Measurements from ENCODE around the gene STMN3. TPM values are rescaled to one million over a fixed set of nuclear protein-coding genes. Genes with fewer than 3 reads are reported as not detected.

STMN3 gene
- total and polyA plus RNA-seq, 2 experiments from 2014 or later: 18.6 to 37.6 TPM

- 75 to 79% methylated on average over 8 of the region's 8 CpGs for WGBS, 2 experiments (ENCODE audit: low coverage in 1 of 2, low lambda C conversion rate in 2 of 2, missing lambda C conversion rate in 2 of 2)
- H3K9me3 ChIP-seq (ENCODE audit: low read depth): no peaks in the 10 kb centered on the region
- H3K79me2 ChIP-seq (ENCODE audit: insufficient read depth): peaks cover 92% of the 10 kb centered on the region
- H3K36me3 ChIP-seq (ENCODE audit: low read depth): peaks cover 5% of the 10 kb centered on the region; the same call in 1 of the 2 replicates
- H3K4me2 ChIP-seq (ENCODE audit: unreplicated experiment): no peak overlapping the region
- 0 out of 2 replicates have a peak, but pooled peaks cover 8% of the 10 kb centered on the region for H3F3A ChIP-seq (ENCODE audit: insufficient read depth)
- no peaks in the 10 kb centered on the region for H4K20me1 ChIP-seq (ENCODE audit: insufficient read depth)
- no peaks in the 10 kb centered on the region for H3K27me3 ChIP-seq (replicated peaks; ENCODE audit: insufficient read depth)
- TF ChIP-seq EZH2 (IDR thresholded peaks at IDR 0.05; ENCODE audit: insufficient read depth, poor library complexity, severe bottlenecking): no peak
- TF ChIP-seq EZH2phosphoT487 (IDR thresholded peaks at IDR 0.05; ENCODE audit: insufficient read depth, low read depth): no peak
- no peak overlapping the region for H3K4me3 ChIP-seq
- no peak overlapping the region for H2AFZ ChIP-seq
- H3K9ac ChIP-seq: no peak overlapping the region
- no peaks in the 10 kb centered on the region for H3K9me2 ChIP-seq (ENCODE audit: insufficient read depth)
- DNase-seq: no peak
- H3K27ac ChIP-seq: no peak overlapping the region
- no peaks in the 10 kb centered on the region for H3K4me1 ChIP-seq (ENCODE audit: insufficient read depth)
- in situ Hi-C loops (cut with MboI): no loop called here
Measured at GRCh38 chr20:63620991-63621390, 32.2 kb downstream of the STMN3 start.

- no peaks in the 10 kb centered on the region for H3F3A ChIP-seq (ENCODE audit: insufficient read depth)
- H4K20me1 ChIP-seq (ENCODE audit: insufficient read depth): no peaks in the 10 kb centered on the region
- H3K4me1 ChIP-seq (ENCODE audit: insufficient read depth): no peaks in the 10 kb centered on the region
- H3K4me2 ChIP-seq (ENCODE audit: unreplicated experiment): no peak overlapping the region
- in situ Hi-C loops (cut with MboI): no loop called here
- WGBS, 2 experiments (ENCODE audit: low coverage in 1 of 2, low lambda C conversion rate in 2 of 2, missing lambda C conversion rate in 2 of 2): 83 to 85% methylated on average over 13 of the region's 13 CpGs
- no peak overlapping the region for H3K4me3 ChIP-seq
- H3K79me2 ChIP-seq (ENCODE audit: insufficient read depth): peaks cover 90% of the 10 kb centered on the region
- no peak overlapping the region for H3K9ac ChIP-seq
- H3K27ac ChIP-seq: no peak overlapping the region
- H2AFZ ChIP-seq: no peak overlapping the region
- no peaks in the 10 kb centered on the region for H3K27me3 ChIP-seq (replicated peaks; ENCODE audit: insufficient read depth)
- no peaks in the 10 kb centered on the region for H3K9me2 ChIP-seq (ENCODE audit: insufficient read depth)
- TF ChIP-seq EZH2 (IDR thresholded peaks at IDR 0.05; ENCODE audit: insufficient read depth, poor library complexity, severe bottlenecking): no peak
- no peak for TF ChIP-seq EZH2phosphoT487 (IDR thresholded peaks at IDR 0.05; ENCODE audit: insufficient read depth, low read depth)
- no peak for DNase-seq
- H3K9me3 ChIP-seq (ENCODE audit: low read depth): no peaks in the 10 kb centered on the region
- peaks cover 5% of the 10 kb centered on the region; the same call in 1 of the 2 replicates for H3K36me3 ChIP-seq (ENCODE audit: low read depth)
Measured at GRCh38 chr20:63619505-63619904, 33.7 kb downstream of the STMN3 start.

GRCh38 chr20:63619086-63619485 is 34.1 kb downstream of the STMN3 start:
- no peak overlapping the region for H3K4me2 ChIP-seq (ENCODE audit: unreplicated experiment)
- H3F3A ChIP-seq (ENCODE audit: insufficient read depth): no peaks in the 10 kb centered on the region
- H3K36me3 ChIP-seq (ENCODE audit: low read depth): peaks cover 5% of the 10 kb centered on the region; the same call in 1 of the 2 replicates
- no peak overlapping the region for H2AFZ ChIP-seq
- H3K27me3 ChIP-seq (replicated peaks; ENCODE audit: insufficient read depth): no peaks in the 10 kb centered on the region
- no peak overlapping the region for H3K9ac ChIP-seq
- H4K20me1 ChIP-seq (ENCODE audit: insufficient read depth): no peaks in the 10 kb centered on the region
- H3K9me3 ChIP-seq (ENCODE audit: low read depth): no peaks in the 10 kb centered on the region
- 94 to 98% methylated on average over 16 of the region's 16 CpGs for WGBS, 2 experiments (ENCODE audit: low coverage in 1 of 2, low lambda C conversion rate in 2 of 2, missing lambda C conversion rate in 2 of 2)
- H3K4me1 ChIP-seq (ENCODE audit: insufficient read depth): no peaks in the 10 kb centered on the region
- TF ChIP-seq EZH2phosphoT487 (IDR thresholded peaks at IDR 0.05; ENCODE audit: insufficient read depth, low read depth) (no peak), EZH2 (IDR thresholded peaks at IDR 0.05; ENCODE audit: insufficient read depth, poor library complexity, severe bottlenecking) (no peak)
- H3K4me3 ChIP-seq: no peak overlapping the region
- H3K9me2 ChIP-seq (ENCODE audit: insufficient read depth): no peaks in the 10 kb centered on the region
- in situ Hi-C loops (cut with MboI): no loop called here
- no peak for DNase-seq
- H3K27ac ChIP-seq: no peak overlapping the region
- peaks cover 85% of the 10 kb centered on the region for H3K79me2 ChIP-seq (ENCODE audit: insufficient read depth)

- peaks cover 85% of the 10 kb centered on the region for H3K79me2 ChIP-seq (ENCODE audit: insufficient read depth)
- WGBS, 2 experiments (ENCODE audit: low coverage in 1 of 2, low lambda C conversion rate in 2 of 2, missing lambda C conversion rate in 2 of 2): 91 to 95% methylated on average over 11 of the region's 11 CpGs
Measured at GRCh38 chr20:63618291-63618980, 34.8 kb downstream of the STMN3 start.

More at GRCh38 chr20:63618291-63618980, 34.8 kb downstream of the STMN3 start:
- H3K9me3 ChIP-seq (ENCODE audit: low read depth): no peaks in the 10 kb centered on the region
- H3K4me1 ChIP-seq (ENCODE audit: insufficient read depth): no peaks in the 10 kb centered on the region
- TF ChIP-seq EZH2 (IDR thresholded peaks at IDR 0.05; ENCODE audit: insufficient read depth, poor library complexity, severe bottlenecking) (no peak), EZH2phosphoT487 (IDR thresholded peaks at IDR 0.05; ENCODE audit: insufficient read depth, low read depth) (no peak)
- H3K27me3 ChIP-seq (replicated peaks; ENCODE audit: insufficient read depth): no peaks in the 10 kb centered on the region
- H3K4me3 ChIP-seq: no peak overlapping the region
- H3K9me2 ChIP-seq (ENCODE audit: insufficient read depth): no peaks in the 10 kb centered on the region
- in situ Hi-C loops (cut with MboI): no loop called here
- H2AFZ ChIP-seq: no peak overlapping the region
- DNase-seq: no peak
- H3K36me3 ChIP-seq (ENCODE audit: low read depth): peaks cover 5% of the 10 kb centered on the region; the same call in 1 of the 2 replicates
- no peak overlapping the region for H3K27ac ChIP-seq
- H4K20me1 ChIP-seq (ENCODE audit: insufficient read depth): no peaks in the 10 kb centered on the region
- H3F3A ChIP-seq (ENCODE audit: insufficient read depth): no peaks in the 10 kb centered on the region
- H3K4me2 ChIP-seq (ENCODE audit: unreplicated experiment): no peak overlapping the region
- no peak overlapping the region for H3K9ac ChIP-seq

All from GM23248 (cell line).